Endothelial cell (in vitro differentiated cells): ENCODE measurements around the gene CACNA1B. TPM values are rescaled to one million over a fixed set of nuclear protein-coding genes. Genes with fewer than 3 reads are reported as not detected.
"Not testable (repeated sequence)": the region's sequence is repeated elsewhere in the genome, so short reads cannot be mapped to it uniquely, and the experiment has no call there.

Experiments used
- DNase-seq: peaks from one replicate; pipeline ENCODE4 v3.0.0; 2021; ENCODE audit warnings: low spot score
- H3K27ac Mint-ChIP-seq: one replicate; pipeline ENCODE4 v1.8.0; 2021; ENCODE audit warnings: mixed read lengths, inconsistent platforms; ENCODE audit not compliant: unreplicated experiment
- H3K27me3 Mint-ChIP-seq: one replicate; pipeline ENCODE4 v1.8.0; 2021; ENCODE audit warnings: mild to moderate bottlenecking, moderate library complexity, mixed read lengths, inconsistent platforms; ENCODE audit not compliant: unreplicated experiment
- H3K36me3 Mint-ChIP-seq: one replicate; pipeline ENCODE4 v1.8.0; 2021; ENCODE audit warnings: mild to moderate bottlenecking, low read depth, mixed read lengths, inconsistent platforms; ENCODE audit not compliant: unreplicated experiment
- H3K4me1 Mint-ChIP-seq: one replicate; pipeline ENCODE4 v1.8.0; 2021; ENCODE audit warnings: mild to moderate bottlenecking, mixed read lengths, inconsistent platforms; ENCODE audit not compliant: unreplicated experiment
- H3K4me3 Mint-ChIP-seq: one replicate; pipeline ENCODE4 v1.8.0; 2021; ENCODE audit warnings: mild to moderate bottlenecking, mixed read lengths, inconsistent platforms; ENCODE audit not compliant: unreplicated experiment
- H3K9me3 Mint-ChIP-seq: one replicate; pipeline ENCODE4 v1.8.0; 2021; ENCODE audit warnings: mixed read lengths, inconsistent platforms; ENCODE audit not compliant: unreplicated experiment
- total RNA-seq: library from RNA; stranded (reverse); fragmentation: NEBNext Ultra II Directional; extraction: Animal tissue kit (Norgen Biotek cat#: 25700); gene quantifications from one replicate; pipeline ENCODE4 v1.2.1, GENCODE V29; 2021; ENCODE audit not compliant: unreplicated experiment
- TF ChIP-seq, protein P1 (sequence below): fragments of 200-600 bp; sonication (generic); IDR thresholded peaks from one replicate; pipeline ENCODE4 v1.5.0; 2021; ENCODE audit warnings: antibody characterized with exemption; ENCODE audit not compliant: unreplicated experiment

The CACNA1B gene
- total RNA-seq, 1 donor from 2014 or later = 2.0 TPM

DNA sequence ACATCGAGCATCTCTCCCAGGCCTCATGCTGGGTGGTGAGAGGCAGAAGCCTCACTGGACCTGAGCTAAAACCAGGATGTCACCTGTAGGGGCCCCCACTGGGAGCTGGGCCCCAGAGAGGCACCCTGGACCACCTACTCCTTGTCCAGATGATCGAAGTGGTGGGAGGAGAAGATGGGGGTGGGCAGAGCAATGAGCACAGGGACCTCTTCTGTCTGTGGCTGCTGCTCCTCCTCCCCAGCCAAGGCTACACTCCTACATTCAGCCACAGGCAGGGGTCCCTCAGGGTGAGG is 227.5 kb downstream of the CACNA1B start:
- no peaks in the 10 kb centered on the region for H3K9me3 Mint-ChIP-seq
- peaks cover 10% of the 10 kb centered on the region for H3K36me3 Mint-ChIP-seq
- DNase-seq = no peak
- H3K27ac Mint-ChIP-seq = no peak overlapping the region
- no peak overlapping the region for H3K4me3 Mint-ChIP-seq
- TF ChIP-seq, protein P1, sequence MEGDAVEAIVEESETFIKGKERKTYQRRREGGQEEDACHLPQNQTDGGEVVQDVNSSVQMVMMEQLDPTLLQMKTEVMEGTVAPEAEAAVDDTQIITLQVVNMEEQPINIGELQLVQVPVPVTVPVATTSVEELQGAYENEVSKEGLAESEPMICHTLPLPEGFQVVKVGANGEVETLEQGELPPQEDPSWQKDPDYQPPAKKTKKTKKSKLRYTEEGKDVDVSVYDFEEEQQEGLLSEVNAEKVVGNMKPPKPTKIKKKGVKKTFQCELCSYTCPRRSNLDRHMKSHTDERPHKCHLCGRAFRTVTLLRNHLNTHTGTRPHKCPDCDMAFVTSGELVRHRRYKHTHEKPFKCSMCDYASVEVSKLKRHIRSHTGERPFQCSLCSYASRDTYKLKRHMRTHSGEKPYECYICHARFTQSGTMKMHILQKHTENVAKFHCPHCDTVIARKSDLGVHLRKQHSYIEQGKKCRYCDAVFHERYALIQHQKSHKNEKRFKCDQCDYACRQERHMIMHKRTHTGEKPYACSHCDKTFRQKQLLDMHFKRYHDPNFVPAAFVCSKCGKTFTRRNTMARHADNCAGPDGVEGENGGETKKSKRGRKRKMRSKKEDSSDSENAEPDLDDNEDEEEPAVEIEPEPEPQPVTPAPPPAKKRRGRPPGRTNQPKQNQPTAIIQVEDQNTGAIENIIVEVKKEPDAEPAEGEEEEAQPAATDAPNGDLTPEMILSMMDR = no peak
- peaks cover 3% of the 10 kb centered on the region for H3K4me1 Mint-ChIP-seq
- H3K27me3 Mint-ChIP-seq = peaks cover 6% of the 10 kb centered on the region

DNA sequence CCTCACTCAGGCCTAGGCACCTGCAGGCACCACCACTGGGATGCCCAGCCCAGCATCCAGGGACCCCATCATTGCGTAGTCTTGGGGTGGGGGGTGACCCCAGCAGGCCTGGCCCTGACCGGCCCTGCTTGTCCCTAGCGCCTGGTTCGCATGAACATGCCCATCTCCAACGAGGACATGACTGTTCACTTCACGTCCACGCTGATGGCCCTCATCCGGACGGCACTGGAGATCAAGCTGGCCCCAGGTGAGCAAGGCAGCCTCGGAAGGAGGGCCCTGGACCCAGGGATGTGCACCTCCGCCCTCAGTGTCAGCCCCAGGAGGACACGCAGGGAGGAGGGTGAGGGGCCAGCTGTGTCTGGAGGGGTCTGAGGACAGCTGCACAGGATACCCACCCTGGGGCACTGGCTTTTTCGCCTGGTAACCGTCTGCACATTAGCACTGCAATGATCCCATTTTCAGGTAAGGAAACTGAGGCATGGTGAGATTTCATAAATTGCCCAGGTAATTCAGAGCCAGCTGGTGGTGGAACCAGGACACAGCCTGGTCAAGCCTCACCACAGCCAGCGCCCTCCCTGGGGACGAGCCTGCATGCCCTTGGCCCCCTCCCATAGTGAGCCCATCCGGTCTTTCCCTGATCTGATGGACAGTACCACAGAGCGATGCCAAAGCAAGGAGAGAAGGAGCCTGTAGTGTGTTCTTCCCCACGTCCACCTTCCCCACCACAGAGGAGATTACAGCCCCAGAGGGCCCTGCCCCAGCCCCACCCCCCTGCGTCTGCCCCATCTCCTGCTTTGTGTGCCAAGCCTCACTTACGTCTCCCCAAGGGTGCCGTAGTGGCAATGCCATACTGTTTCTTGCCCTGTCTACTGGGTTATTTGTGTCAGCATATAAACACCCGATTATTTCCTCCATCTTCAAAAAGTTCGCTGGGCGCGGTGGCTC is 228.3 kb downstream of the CACNA1B start:
- no peaks in the 10 kb centered on the region for H3K4me1 Mint-ChIP-seq
- H3K9me3 Mint-ChIP-seq = no peaks in the 10 kb centered on the region
- H3K27ac Mint-ChIP-seq = no peak overlapping the region
- peaks cover 7% of the 10 kb centered on the region for H3K36me3 Mint-ChIP-seq
- peaks cover 2% of the 10 kb centered on the region for H3K27me3 Mint-ChIP-seq
- DNase-seq = no peak
- TF ChIP-seq, protein P1 = no peak
- no peak overlapping the region for H3K4me3 Mint-ChIP-seq

DNA sequence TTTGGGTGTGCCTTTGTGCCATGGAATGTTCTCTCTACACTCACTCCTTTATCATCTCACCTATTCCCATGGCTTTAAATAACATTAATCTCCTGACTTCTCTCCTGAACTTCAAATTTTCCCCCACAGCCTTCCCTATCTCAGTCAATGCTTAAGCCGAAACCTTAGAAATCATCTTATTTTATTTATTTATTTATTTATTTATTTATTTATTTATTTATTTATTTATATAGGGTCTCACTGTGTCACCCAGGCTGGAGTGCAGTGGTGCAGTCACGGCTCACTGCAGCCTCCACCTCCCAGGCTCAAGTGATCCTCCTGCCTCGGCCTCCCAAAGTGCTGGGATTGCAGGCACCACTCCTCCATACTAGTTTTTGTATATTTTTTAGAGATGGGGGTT is 229.5 kb downstream of the CACNA1B start:
- not testable (repeated sequence) for H3K27ac Mint-ChIP-seq, H3K4me1 Mint-ChIP-seq, H3K9me3 Mint-ChIP-seq, DNase-seq, H3K27me3 Mint-ChIP-seq, H3K36me3 Mint-ChIP-seq, H3K4me3 Mint-ChIP-seq

DNA sequence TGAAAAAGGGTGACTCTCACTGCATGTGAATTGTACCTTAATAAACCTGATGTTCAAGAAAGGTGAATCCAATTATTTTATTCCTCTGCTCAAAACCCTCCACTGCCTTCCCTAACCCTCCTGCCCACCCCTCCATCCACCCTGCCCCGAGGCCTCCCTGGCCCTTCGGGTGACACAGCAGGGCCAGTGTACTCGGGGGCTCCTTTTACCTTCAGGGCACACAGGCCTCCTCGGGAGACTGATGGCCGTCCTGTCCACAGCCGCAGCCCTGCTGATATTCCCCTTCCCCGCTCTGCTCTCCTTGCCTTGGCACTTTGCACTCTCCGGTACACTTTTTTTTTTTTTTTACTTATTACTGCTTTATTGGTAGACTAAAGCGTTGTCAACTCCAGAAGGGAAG is 234.0 kb downstream of the CACNA1B start:
- Mint-ChIP-seq H3K36me3 (peaks cover 15% of the 10 kb centered on the region), H3K27ac (no peak overlapping the region), H3K27me3 (peaks cover 7% of the 10 kb centered on the region), H3K4me1 (peaks cover 4% of the 10 kb centered on the region), H3K9me3 (peaks cover 7% of the 10 kb centered on the region), H3K4me3 (no peak overlapping the region)
- DNase-seq = no peak
- TF ChIP-seq, protein P1 = no peak

DNA sequence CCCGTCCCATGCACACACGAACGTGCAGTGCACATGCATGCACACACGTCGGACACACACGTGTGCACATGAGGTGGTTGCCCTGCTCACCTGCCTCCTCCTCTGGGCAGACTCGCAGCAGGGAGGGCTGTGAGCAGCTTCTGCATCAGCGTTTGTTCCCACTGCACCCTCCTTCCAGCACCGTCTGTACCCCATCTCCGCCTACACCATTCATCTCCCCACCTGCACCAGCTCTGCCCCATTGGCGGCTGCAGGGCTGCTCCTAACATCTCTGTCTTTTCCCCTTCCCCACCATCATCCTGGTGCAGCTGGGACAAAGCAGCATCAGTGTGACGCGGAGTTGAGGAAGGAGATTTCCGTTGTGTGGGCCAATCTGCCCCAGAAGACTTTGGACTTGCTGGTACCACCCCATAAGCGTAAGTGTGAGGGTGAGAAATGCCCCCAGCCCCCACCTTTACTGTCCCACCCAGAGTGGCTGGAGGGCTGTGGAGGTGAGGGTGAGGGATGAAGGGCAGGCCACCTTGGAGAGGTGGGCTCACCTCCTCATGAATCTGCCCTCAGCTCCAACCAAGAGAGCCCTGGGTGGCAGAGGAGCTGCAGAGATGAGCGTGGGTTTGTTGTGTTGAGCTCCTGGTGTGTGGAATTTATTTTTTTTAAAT is 234.6 kb downstream of the CACNA1B start:
- Mint-ChIP-seq H3K4me3 (peak overlapping the region; percentile 49), H3K9me3 (peaks cover 7% of the 10 kb centered on the region), H3K27ac (no peak overlapping the region), H3K4me1 (peaks cover 4% of the 10 kb centered on the region), H3K27me3 (peaks cover 7% of the 10 kb centered on the region), H3K36me3 (peaks cover 11% of the 10 kb centered on the region)
- no peak for DNase-seq
- TF ChIP-seq, protein P1 = no peak
